Nephron progenitor cell (in vitro differentiated cells): ENCODE results near the gene LCE3E.
"Not testable (repeated sequence)": the region's sequence is repeated elsewhere in the genome, so short reads cannot be mapped to it uniquely, and the experiment has no call there.

ENCODE experiments used
- DNase-seq: peaks from one replicate; pipeline ENCODE4 v3.0.0; 2021
- H3K27ac Mint-ChIP-seq: 2 replicates; pipeline ENCODE4 v1.8.0; 2021; ENCODE audit warnings: mild to moderate bottlenecking, moderate library complexity, mixed read lengths
- H3K27me3 Mint-ChIP-seq: 2 replicates; pipeline ENCODE4 v1.8.0; 2021; ENCODE audit warnings: mild to moderate bottlenecking, low read depth, mixed read lengths; ENCODE audit not compliant: poor library complexity
- H3K36me3 Mint-ChIP-seq: 2 replicates; pipeline ENCODE4 v1.8.0; 2021; ENCODE audit warnings: low read depth, mixed read lengths
- H3K4me1 Mint-ChIP-seq: 2 replicates; pipeline ENCODE4 v1.8.0; 2021; ENCODE audit warnings: mixed read lengths
- H3K4me3 Mint-ChIP-seq: 2 replicates; pipeline ENCODE4 v1.8.0; 2021; ENCODE audit warnings: mild to moderate bottlenecking, moderate library complexity, mixed read lengths
- H3K9me3 Mint-ChIP-seq: 2 replicates; pipeline ENCODE4 v1.8.0; 2021; ENCODE audit warnings: mild to moderate bottlenecking, moderate library complexity, mixed read lengths
- TF ChIP-seq, protein P1 (sequence below): fragments of 200-600 bp; sonication (generic); IDR thresholded peaks from 2 replicates; pipeline ENCODE4 v1.5.0; 2021; ENCODE audit warnings: antibody characterized with exemption

The LCE3E gene

DNA sequence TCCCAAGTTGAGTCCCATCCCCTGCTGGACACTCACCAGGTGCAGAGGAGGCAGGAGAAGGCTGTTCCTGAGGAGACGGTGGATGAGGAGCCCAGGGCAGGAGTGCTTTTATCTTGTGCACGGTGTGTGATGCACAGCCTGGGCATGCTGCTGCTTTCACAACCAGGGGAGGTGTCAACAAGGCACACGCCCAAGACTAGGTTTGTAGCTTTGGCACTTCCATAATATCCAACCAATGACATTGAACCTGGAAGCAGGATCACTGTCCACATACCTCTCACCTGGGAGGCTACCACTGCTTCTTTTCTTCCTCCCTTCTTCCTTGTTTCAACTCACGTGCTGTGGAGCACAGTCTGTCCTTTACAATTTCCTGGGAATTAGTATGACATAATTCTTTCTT lies 13.9 kb upstream of the LCE3E start, which contains the start of gene LCE3D:
Gene LCE3D (minus strand): TSS at position 84 of the 400 bp plus-strand sequence. CDS start 580 bp downstream, outside the sequence.
- no peak for DNase-seq
- Mint-ChIP-seq H3K4me1 (no peaks in the 10 kb centered on the region), H3K9me3 (peaks cover 74% of the 10 kb centered on the region), H3K4me3 (no peak within 1 kb of the TSS), H3K36me3 (no peaks in the 10 kb centered on the region), H3K27me3 (peaks cover 4% of the 10 kb centered on the region), H3K27ac (no peak within 1 kb of the TSS)
- TF ChIP-seq, protein P1, sequence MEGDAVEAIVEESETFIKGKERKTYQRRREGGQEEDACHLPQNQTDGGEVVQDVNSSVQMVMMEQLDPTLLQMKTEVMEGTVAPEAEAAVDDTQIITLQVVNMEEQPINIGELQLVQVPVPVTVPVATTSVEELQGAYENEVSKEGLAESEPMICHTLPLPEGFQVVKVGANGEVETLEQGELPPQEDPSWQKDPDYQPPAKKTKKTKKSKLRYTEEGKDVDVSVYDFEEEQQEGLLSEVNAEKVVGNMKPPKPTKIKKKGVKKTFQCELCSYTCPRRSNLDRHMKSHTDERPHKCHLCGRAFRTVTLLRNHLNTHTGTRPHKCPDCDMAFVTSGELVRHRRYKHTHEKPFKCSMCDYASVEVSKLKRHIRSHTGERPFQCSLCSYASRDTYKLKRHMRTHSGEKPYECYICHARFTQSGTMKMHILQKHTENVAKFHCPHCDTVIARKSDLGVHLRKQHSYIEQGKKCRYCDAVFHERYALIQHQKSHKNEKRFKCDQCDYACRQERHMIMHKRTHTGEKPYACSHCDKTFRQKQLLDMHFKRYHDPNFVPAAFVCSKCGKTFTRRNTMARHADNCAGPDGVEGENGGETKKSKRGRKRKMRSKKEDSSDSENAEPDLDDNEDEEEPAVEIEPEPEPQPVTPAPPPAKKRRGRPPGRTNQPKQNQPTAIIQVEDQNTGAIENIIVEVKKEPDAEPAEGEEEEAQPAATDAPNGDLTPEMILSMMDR, result no peak

DNA sequence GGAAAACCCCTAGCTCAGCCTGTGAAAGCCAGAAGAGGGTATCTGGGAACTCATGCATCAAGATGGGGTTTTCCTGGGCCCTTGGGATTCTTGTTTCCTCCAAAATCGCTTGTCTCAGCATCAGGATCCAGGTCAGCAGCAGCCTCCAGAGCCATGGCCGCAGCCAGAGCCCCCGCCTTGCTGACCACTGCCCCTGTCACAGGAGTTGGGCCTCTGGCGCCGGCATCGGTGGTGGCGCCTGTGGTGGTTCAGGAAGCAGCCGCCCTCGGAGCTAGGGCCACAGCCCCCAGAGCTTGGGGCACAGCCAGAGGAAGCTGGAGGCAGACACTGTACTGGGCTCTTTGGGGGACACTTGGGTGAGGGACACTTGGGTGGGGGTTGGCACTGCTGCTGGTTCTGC lies 12.9 kb upstream of the LCE3E start:
- not testable (repeated sequence) for H3K27ac Mint-ChIP-seq, H3K4me1 Mint-ChIP-seq, DNase-seq, H3K36me3 Mint-ChIP-seq, H3K4me3 Mint-ChIP-seq, H3K27me3 Mint-ChIP-seq
- peaks cover 80% of the 10 kb centered on the region for H3K9me3 Mint-ChIP-seq

DNA sequence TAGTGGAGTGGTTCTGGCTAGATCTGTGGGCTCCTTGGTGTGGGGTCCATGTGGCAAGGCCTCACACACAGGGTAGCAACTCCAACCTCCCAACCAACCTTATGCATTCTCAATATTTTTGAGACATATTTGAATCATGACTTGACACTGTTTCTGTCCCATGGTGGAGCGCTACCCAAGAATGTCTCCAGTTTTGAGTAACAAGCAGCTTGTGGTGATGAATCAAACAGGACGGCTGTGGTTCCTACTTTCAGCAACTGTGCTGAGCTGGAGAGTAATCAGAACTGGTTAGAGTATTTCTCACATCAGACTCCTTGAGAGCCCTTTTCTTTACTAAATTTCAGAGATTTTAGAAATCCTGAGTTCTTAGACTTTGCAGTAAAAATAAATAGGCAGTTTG lies 10.6 kb upstream of the LCE3E start:
- DNase-seq, result no peak
- TF ChIP-seq, protein P1, result no peak
- Mint-ChIP-seq H3K9me3 (peaks cover 86% of the 10 kb centered on the region), H3K27me3 (peaks cover 9% of the 10 kb centered on the region), H3K4me1 (no peaks in the 10 kb centered on the region), H3K36me3 (no peaks in the 10 kb centered on the region), H3K27ac (no peak overlapping the region), H3K4me3 (no peak overlapping the region)

DNA sequence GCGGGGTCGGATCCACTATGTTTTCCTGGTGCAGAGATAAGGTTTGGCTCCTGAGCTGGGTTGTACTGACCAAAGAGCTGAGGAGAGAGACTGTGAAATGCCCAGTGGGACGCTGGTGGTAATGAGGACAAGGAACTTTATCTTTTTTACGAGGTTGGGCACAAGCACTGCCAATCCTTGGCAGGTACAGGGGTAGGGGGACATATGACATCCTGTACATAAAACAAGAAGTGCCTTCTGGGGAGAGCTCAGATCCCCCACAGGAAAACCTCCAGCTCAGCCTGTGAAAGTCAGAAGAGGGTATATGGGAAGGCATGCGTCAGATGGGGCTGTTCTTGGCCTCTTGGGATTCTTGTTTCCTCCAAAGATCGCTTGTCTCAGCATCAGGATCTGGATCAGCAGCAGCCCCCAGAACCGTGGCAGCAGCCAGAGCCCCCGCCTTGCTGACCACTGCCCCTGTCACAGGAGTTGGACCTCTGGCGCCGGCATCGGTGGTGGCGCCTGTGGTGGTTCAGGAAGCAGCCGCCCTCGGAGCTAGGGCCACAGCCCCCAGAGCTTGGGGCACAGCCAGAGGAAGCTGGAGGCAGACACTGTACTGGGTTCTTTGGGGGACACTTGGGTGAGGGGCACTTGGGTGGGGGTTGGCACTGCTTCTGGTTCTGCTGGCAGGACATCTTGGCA lies 905 bp downstream of the LCE3E start:
- no peaks in the 10 kb centered on the region for H3K36me3 Mint-ChIP-seq
- no peak for DNase-seq
- H3K4me1 Mint-ChIP-seq, result no peaks in the 10 kb centered on the region
- no peak overlapping the region for H3K27ac Mint-ChIP-seq
- H3K4me3 Mint-ChIP-seq, result no peak overlapping the region
- H3K9me3 Mint-ChIP-seq, result peaks cover 94% of the 10 kb centered on the region
- TF ChIP-seq, protein P1, result no peak
- peaks cover 2% of the 10 kb centered on the region for H3K27me3 Mint-ChIP-seq

DNA sequence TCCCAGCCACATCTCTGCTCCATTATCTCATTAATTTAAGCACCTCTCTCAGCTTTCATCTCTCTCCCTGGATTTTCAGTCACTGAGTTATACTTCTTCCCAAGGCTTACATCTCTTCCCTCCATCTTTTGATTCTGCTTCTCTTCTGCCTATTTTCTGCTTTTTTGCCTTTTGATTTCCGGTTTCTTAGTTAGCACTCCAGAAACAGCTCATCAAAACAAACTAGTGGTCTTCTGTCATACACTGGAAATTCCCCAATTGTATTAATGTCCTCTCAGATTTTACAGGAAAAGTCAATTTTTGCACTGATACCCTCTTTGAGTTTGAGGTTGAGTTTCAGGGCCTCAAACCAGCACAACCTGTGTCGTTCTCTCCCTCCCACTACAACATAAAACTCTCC lies 1.5 kb downstream of the LCE3E start:
- no peaks in the 10 kb centered on the region for H3K36me3 Mint-ChIP-seq
- DNase-seq, result no peak
- H3K27ac Mint-ChIP-seq, result no peak overlapping the region
- peaks cover 89% of the 10 kb centered on the region for H3K9me3 Mint-ChIP-seq
- no peaks in the 10 kb centered on the region for H3K4me1 Mint-ChIP-seq
- H3K4me3 Mint-ChIP-seq, result no peak overlapping the region
- H3K27me3 Mint-ChIP-seq, result peaks cover 2% of the 10 kb centered on the region
- TF ChIP-seq, protein P1, result no peak

DNA sequence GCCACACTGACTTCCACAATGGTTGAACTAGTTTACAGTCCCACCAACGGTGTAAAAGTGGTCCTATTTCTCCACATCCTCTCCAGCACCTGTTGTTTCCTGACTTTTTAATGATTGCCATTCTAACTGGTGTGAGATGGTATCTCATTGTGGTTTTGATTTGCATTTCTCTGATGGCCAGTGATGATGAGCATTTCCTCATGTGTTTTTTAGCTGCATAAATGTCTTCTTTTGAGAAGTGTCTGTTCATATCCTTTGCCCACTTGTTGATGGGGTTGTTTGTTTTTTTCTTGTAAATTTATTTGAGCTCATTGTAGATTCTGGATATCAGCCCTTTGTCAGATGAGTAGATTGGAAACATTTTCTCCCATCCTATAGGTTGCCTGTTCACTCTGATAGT lies 18.2 kb downstream of the LCE3E start:
- not testable (repeated sequence) for H3K4me3 Mint-ChIP-seq, H3K27me3 Mint-ChIP-seq, DNase-seq, H3K4me1 Mint-ChIP-seq, H3K27ac Mint-ChIP-seq, H3K36me3 Mint-ChIP-seq
- peaks cover 71% of the 10 kb centered on the region for H3K9me3 Mint-ChIP-seq

DNA sequence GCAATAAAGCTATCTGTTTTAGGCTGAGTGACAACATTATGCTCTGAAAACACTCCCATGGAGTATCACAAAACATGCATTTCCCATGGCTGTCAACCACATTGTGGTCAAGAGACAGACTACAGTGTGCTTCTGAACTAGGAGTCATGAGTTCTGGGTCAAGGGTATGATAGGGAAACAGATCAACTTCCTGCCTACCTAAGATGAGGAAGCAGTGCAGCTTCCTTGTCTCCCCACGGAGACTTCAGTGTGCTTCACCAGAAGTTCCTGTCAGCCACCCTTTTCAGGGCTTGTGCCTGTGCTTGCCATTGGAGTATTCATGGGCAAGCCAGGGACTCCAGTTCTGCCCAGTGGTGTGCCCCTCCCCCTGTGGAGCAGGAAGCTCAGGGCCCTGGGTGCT lies 19.9 kb downstream of the LCE3E start:
- no peak overlapping the region for H3K27ac Mint-ChIP-seq
- H3K4me3 Mint-ChIP-seq, result no peak overlapping the region
- TF ChIP-seq, protein P1, result no peak
- no peaks in the 10 kb centered on the region for H3K36me3 Mint-ChIP-seq
- H3K9me3 Mint-ChIP-seq, result peaks cover 76% of the 10 kb centered on the region
- H3K4me1 Mint-ChIP-seq, result no peaks in the 10 kb centered on the region
- no peak for DNase-seq
- H3K27me3 Mint-ChIP-seq, result no peaks in the 10 kb centered on the region
